K562 (cell line): ENCODE data around the gene RHOF. TPM values are rescaled to one million over a fixed set of nuclear protein-coding genes. Genes with fewer than 3 reads are reported as not detected.

Source experiments
- KDM2B ChIP-seq: fragments of 250-450 bp; sonication (Bioruptor Pico); IDR thresholded peaks from 2 replicates; pipeline ENCODE4 v1.8.0; 2021; ENCODE audit warnings: mild to moderate bottlenecking, moderate library complexity
- KDM5B ChIP-seq: fragments of 200-600 bp; sonication (generic); IDR thresholded peaks from 2 replicates; pipeline ENCODE4 v1.6.1; 2012; ENCODE audit warnings: low read depth, mild to moderate bottlenecking, moderate library complexity, low read length, control low read depth, inconsistent platforms; ENCODE audit not compliant: insufficient replicate concordance
- MEF2A ChIP-seq: IDR thresholded peaks from 2 replicates; pipeline ENCODE4 v1.6.1; 2011; ENCODE audit warnings: low read depth, mild to moderate bottlenecking, low read length, moderate library complexity; ENCODE audit not compliant: control insufficient read depth
- MTA2 ChIP-seq: fragments of 450-650 bp; IDR thresholded peaks from 2 replicates; pipeline ENCODE4 v1.6.1; 2016; ENCODE audit warnings: low read depth
- NRF1 ChIP-seq, 2 experiments: fragments of 450-650 bp; IDR thresholded peaks in 1 of 2; conservative IDR thresholded peaks in 1 of 2; 2 replicates each; pipeline ENCODE4 v1.6.1; 2014; ENCODE audit warnings: mild to moderate bottlenecking in 2 of 2
- POLR2H ChIP-seq: IDR thresholded peaks from 2 replicates; pipeline ENCODE4 v1.6.1; 2016; ENCODE audit warnings: missing genetic modification characterization, low read depth, mild to moderate bottlenecking, control low read depth, missing compliant biosample characterization, moderate library complexity
- RUNX1 ChIP-seq: sonication (generic); IDR thresholded peaks from 2 replicates; pipeline ENCODE4 v1.6.1; 2016; ENCODE audit warnings: antibody characterized with exemption, low read depth
- ZBTB7A ChIP-seq: IDR thresholded peaks from 2 replicates; pipeline ENCODE4 v1.6.1; 2011; ENCODE audit warnings: low read depth, mild to moderate bottlenecking, low read length, moderate library complexity, borderline replicate concordance; ENCODE audit not compliant: control insufficient read depth
- ZNF696 ChIP-seq: fragments of 250-450 bp; sonication (Bioruptor Pico); conservative IDR thresholded peaks from 2 replicates; pipeline ENCODE4 v1.4.0; 2020; ENCODE audit warnings: mild to moderate bottlenecking, moderate library complexity
- ZNF75A ChIP-seq: fragments of 450-650 bp; formaldehyde crosslinking; IDR thresholded peaks from 2 replicates; pipeline ENCODE4 v1.4.0; 2020; ENCODE audit warnings: mild to moderate bottlenecking
- polyA plus RNA-seq, 8 experiments: library from polyadenylated mRNA; depleted of rRNA in 4 of 8; stranded (reverse) in 5 of 8; unstranded in 3 of 8; fragments of >200 nt; fragmentation: Nextera tagmentation in 2 of 8; fragmentation: Illumina TruSeq in 1 of 8; extraction: Ambion mirVana in 2 of 8; extraction: Trizol in 1 of 8; gene quantifications; 2 replicates each; pipeline versions ENCODE4 v1.2.1 to v1.2.3, GENCODE V29; 2011 to 2014; ENCODE audit warnings: inconsistent platforms in 1 of 8, missing spikeins in 1 of 8
- total RNA-seq, 7 experiments: library from RNA; depleted of rRNA in 6 of 7; stranded (reverse); fragments of >200 nt in 6 of 7; fragmentation: Illumina TruSeq in 2 of 7; extraction: Trizol in 2 of 7; gene quantifications; 2 replicates each; pipeline versions ENCODE4 v1.2.1 to v1.2.3, GENCODE V29; 2011 to 2021; ENCODE audit warnings: low replicate concordance in 1 of 7
- TF ChIP-seq, protein P1 (sequence below): sonication (generic); formaldehyde crosslinking; IDR thresholded peaks from 2 replicates; pipeline ENCODE4 v1.8.0; 2022; ENCODE audit warnings: mild to moderate bottlenecking, missing genetic modification reagents
- TF ChIP-seq, protein P2 (sequence below): sonication (generic); formaldehyde crosslinking; IDR thresholded peaks from 2 replicates; pipeline ENCODE4 v1.5.0; 2020; ENCODE audit warnings: missing genetic modification reagents
- TF ChIP-seq, protein P3 (sequence below): fragments of 450-650 bp; formaldehyde crosslinking; IDR thresholded peaks from 2 replicates; pipeline ENCODE4 v1.4.0; 2022; ENCODE audit warnings: missing genetic modification characterization
- TF ChIP-seq, protein P4 (sequence below): fragments of 450-650 bp; IDR thresholded peaks from 2 replicates; pipeline ENCODE4 v1.6.1; 2017; ENCODE audit warnings: mild to moderate bottlenecking, moderate library complexity
- TF ChIP-seq, protein P5 (sequence below): fragments of 250-450 bp; sonication (Bioruptor Pico); IDR thresholded peaks from 2 replicates; pipeline ENCODE4 v1.5.0; 2021
- TF ChIP-seq, protein P6 (sequence below), 2 experiments: IDR thresholded peaks; 2 replicates each; pipeline ENCODE4 v1.6.1; 2012; ENCODE audit warnings: improper control_type of control experiment in 2 of 2, low read depth in 2 of 2, low read length in 2 of 2, borderline replicate concordance in 1 of 2

The RHOF gene
- total and polyA plus RNA-seq, 9 of the 15 experiments (the other 6 are each of a cell fraction or from before 2014, with no cell fraction given) = 0.13 to 10.1 (median 4.0) TPM

DNA sequence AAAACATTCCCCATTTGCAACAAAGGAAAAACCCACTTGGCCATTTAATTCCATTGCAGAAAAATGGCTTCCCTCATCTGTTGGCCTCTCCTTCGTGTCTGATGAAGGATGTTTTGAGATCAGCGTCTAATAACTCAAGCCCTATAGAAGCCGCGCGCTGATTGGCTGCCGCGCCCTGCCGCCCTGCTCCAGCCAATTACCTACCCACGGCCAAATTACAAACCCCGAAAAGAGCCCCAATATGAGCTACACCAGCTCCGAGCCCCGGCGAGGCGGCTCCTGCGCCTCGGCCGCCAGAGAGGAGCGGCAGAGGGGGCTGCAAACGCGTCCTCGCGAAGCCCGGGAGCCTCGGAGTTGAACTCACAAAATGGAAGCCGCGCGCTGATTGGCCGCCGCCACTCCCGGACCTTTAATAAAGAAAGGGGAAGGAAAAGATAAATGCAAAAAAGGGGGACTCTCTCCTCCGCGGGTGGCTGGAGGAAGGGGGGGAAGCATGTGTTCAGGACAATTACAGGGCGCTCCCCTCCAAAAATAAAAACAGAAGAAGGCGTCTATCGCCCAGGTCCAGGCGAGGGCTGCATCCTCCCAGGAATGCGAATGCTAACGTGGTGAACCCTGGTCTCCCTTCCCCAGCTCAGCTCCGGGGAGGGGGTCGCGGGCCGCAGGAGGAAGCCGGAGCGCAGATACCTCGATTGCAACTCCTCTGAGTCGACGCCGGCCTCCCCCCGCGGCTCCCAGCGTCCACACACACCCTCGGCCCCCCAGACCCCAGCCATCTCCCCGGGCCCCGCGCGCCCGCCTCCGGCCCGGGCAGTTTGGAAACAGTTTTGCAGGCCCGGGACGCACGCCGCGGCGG is 9.6 kb upstream of the RHOF start (continued):
- TF ChIP-seq, protein P1, sequence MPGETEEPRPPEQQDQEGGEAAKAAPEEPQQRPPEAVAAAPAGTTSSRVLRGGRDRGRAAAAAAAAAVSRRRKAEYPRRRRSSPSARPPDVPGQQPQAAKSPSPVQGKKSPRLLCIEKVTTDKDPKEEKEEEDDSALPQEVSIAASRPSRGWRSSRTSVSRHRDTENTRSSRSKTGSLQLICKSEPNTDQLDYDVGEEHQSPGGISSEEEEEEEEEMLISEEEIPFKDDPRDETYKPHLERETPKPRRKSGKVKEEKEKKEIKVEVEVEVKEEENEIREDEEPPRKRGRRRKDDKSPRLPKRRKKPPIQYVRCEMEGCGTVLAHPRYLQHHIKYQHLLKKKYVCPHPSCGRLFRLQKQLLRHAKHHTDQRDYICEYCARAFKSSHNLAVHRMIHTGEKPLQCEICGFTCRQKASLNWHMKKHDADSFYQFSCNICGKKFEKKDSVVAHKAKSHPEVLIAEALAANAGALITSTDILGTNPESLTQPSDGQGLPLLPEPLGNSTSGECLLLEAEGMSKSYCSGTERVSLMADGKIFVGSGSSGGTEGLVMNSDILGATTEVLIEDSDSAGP (CRISPR knock-in tag) = no peak
- TF ChIP-seq ZBTB7A = peak; percentile 97
- TF ChIP-seq, protein P2, sequence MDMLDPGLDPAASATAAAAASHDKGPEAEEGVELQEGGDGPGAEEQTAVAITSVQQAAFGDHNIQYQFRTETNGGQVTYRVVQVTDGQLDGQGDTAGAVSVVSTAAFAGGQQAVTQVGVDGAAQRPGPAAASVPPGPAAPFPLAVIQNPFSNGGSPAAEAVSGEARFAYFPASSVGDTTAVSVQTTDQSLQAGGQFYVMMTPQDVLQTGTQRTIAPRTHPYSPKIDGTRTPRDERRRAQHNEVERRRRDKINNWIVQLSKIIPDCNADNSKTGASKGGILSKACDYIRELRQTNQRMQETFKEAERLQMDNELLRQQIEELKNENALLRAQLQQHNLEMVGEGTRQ (CRISPR knock-in tag) = no peak
- TF ChIP-seq, protein P3, sequence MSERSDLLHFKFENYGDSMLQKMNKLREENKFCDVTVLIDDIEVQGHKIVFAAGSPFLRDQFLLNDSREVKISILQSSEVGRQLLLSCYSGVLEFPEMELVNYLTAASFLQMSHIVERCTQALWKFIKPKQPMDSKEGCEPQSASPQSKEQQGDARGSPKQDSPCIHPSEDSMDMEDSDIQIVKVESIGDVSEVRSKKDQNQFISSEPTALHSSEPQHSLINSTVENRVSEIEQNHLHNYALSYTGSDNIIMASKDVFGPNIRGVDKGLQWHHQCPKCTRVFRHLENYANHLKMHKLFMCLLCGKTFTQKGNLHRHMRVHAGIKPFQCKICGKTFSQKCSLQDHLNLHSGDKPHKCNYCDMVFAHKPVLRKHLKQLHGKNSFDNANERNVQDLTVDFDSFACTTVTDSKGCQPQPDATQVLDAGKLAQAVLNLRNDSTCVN (CRISPR knock-in tag) = no peak
- TF ChIP-seq, protein P4, sequence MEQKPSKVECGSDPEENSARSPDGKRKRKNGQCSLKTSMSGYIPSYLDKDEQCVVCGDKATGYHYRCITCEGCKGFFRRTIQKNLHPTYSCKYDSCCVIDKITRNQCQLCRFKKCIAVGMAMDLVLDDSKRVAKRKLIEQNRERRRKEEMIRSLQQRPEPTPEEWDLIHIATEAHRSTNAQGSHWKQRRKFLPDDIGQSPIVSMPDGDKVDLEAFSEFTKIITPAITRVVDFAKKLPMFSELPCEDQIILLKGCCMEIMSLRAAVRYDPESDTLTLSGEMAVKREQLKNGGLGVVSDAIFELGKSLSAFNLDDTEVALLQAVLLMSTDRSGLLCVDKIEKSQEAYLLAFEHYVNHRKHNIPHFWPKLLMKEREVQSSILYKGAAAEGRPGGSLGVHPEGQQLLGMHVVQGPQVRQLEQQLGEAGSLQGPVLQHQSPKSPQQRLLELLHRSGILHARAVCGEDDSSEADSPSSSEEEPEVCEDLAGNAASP = no peak
- TF ChIP-seq MTA2 = no peak
- TF ChIP-seq, protein P5, sequence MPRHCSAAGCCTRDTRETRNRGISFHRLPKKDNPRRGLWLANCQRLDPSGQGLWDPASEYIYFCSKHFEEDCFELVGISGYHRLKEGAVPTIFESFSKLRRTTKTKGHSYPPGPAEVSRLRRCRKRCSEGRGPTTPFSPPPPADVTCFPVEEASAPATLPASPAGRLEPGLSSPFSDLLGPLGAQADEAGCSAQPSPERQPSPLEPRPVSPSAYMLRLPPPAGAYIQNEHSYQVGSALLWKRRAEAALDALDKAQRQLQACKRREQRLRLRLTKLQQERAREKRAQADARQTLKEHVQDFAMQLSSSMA (CRISPR knock-in tag) = no peak
- TF ChIP-seq, protein P6, sequence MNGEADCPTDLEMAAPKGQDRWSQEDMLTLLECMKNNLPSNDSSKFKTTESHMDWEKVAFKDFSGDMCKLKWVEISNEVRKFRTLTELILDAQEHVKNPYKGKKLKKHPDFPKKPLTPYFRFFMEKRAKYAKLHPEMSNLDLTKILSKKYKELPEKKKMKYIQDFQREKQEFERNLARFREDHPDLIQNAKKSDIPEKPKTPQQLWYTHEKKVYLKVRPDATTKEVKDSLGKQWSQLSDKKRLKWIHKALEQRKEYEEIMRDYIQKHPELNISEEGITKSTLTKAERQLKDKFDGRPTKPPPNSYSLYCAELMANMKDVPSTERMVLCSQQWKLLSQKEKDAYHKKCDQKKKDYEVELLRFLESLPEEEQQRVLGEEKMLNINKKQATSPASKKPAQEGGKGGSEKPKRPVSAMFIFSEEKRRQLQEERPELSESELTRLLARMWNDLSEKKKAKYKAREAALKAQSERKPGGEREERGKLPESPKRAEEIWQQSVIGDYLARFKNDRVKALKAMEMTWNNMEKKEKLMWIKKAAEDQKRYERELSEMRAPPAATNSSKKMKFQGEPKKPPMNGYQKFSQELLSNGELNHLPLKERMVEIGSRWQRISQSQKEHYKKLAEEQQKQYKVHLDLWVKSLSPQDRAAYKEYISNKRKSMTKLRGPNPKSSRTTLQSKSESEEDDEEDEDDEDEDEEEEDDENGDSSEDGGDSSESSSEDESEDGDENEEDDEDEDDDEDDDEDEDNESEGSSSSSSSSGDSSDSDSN (IDR thresholded peaks at IDR 0.05; ENCODE audit: borderline replicate concordance in 1 of 2, low read depth in 2 of 2, low read length in 2 of 2) = peak; percentile 88 to 95; a peak in 3 of 4 replicates
- TF ChIP-seq RUNX1 = no peak
- TF ChIP-seq ZNF696 (CRISPR knock-in tag) = no peak
- no peak for TF ChIP-seq ZNF75A
- TF ChIP-seq POLR2H (tag) = peak; percentile 98
- TF ChIP-seq MEF2A = no peak
- TF ChIP-seq NRF1 (conservative IDR thresholded peaks at IDR 0.05 in 1 of 2, IDR thresholded peaks at IDR 0.05 in 1 of 2) = peak; percentile 63 to 71
- peak; percentile 84 for TF ChIP-seq KDM5B
- TF ChIP-seq KDM2B (CRISPR knock-in tag) = peak; percentile 63; the same call in 1 of the 2 replicates
